ENCODE measurements around the gene PTGR2.
A peak's percentile ranks its signal among the peaks of the same experiment; 100 is the strongest.
"Not testable (repeated sequence)": the region's sequence is repeated elsewhere in the genome, so short reads cannot be mapped to it uniquely, and the experiment has no call there.

Gene PTGR2

DNA sequence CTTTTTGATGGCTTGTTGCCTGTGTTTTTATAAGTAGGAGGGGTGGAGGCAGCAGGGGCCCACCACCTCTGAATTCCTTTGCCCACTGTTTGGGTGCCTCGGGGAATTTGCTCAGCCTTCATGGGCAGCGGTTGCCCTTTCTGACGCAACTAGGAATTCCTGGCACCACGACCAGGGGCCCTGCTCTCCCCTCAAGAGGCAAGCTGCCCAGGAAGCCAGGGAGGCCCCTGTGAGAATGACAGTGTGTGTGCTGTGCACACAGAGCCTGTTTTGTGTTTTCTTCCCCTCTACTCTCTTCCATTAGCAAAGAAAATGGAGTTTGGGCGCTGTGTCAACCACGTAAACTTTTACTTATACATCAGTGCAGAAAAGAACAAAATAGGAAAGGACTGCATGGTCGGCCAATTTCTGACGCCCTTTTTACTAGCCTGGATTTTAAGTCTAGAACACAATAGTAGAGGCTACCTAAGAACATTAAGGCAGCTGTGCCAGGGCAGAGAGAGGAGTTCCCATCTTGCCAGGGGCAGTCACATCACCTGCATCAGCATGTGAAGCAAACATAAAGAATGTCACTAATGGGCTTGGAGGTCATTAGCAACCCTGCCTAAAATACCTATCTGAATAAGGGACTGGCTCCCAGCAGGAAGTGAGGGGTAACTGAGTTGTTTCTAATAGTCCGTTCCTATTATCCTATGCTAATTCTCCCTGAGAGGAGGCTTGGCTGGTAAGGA, 17.9 kb upstream of the PTGR2 start:
- DNase-seq, result no peak

DNA sequence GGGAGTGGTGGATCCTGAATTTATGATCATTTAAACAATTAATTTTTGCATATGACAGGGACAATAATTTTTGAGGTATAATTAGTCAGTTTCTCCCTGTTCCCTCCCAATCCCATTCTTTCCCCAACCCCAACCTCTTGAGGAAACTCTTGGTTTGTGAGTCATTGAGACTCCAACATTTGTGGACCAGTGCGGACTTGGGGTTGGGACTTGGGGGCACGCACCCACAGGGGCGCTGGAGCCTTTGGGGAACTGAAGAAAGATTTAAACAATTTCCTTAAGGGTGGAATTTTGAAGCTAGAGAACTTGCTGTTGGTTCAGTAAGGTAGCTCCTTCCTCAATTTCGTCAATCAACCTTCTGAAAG, 17.4 kb upstream of the PTGR2 start:
- DNase-seq, result no peak

DNA sequence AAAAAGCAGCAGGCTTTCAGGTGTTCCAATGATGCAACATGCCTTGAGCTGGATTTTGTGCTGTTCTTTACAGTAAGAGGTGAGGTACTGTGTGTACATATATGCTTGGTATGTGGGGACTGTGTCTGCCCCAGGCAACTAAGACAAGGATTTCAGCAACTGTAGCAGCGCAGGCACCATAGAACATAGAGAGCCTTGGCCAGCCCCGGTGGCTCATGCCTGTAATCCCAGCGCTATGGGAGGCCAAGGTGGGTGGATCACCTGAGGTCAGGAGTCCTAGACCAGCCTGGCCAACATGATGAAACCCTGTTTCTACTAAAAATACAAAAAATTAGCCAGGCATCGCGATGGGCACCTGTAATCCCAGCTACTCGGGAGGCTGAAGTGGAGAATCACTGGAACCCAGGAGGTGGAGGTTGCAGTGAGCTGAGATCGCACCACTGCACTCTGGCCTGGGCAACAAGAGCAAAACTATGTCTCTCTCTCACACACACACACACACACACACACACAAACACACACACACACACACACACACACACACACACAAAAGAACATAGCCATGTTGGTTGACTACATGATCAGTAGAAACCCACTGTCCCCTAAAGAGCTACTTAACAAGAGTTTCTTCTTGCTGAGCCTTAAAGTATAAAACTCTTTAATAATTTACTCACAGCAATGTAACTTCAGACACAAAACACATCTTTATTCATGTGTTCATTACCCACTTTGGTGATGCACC, 13.2 kb upstream of the PTGR2 start:
- not testable (repeated sequence) for DNase-seq

DNA sequence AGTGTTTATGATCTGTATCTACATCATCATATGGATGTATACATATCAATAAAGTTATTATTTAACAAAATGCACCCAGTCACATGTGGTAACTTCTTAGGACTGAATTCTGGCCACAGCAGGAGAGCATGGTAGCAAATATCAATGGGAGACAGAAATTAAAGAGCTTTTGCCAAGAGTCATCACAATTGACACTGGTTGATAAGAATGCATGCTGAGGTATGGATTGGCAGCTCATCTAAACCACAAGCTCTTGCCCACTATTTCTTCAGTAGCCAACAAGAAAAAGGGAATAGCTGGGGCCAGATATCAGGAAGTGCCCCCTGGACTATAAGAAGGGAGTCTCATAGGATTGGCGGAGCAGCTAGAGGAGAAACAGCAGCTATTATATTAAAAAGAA, 9.4 kb upstream of the PTGR2 start:
- DNase-seq, result no peak

DNA sequence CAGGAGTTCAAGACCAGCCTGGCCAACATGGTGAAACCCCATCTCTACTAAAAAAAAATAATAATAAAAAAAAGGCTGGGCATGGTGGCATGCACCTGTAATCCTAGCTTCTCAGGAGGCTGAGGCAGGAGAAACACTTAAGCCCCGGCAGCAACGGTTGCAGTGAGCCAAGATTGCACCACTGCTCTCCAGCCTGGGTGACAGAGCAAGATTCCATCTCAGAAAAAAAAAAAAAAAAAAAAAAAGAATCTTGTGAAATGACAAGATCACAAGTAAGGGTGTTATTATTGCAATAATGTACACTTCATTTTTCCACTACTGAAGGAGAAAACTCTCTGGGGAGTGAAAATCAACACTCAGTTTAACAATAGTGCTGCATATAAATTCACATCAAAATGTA, 8.8 kb upstream of the PTGR2 start:
- no peak for DNase-seq

DNA sequence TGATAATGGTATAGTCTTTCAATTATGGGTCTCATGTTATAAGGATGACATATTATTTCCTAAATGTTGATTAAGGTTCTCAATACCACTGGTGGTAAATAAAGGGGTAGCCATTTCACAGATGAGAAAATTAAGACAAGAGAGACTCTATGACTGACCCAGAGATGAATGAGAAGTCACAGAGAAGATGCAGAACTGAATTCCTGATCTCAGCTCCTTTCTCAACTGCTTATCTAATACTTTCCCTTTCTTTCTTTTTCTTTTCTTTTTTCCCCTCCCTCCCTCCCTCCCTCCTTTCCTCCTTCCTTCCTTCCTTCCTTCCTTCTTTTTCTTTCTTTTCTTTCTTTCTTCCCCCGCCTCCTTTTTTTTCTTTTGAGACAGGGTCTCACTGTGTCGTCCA, 8.3 kb upstream of the PTGR2 start:
- DNase-seq, result no peak

DNA sequence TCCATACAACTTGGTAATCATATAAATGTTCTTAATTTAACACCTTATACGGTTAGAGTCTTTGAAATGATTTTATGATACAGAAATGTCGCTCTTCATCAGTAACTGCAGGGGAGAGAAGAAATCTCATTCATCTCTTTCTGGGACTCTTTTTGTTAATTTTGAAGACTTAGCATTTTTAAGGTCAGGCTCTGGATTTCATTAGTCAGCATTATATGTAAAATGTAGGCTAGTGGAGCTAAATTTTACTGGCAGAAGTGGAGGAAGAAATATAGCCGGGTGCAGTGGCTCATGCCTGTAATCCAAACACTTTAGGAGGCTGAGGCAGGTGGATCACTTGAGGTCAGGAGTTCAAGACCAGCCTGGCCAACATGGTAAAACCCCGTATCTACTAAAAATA, 4.7 kb upstream of the PTGR2 start:
- DNase-seq, result no peak

DNA sequence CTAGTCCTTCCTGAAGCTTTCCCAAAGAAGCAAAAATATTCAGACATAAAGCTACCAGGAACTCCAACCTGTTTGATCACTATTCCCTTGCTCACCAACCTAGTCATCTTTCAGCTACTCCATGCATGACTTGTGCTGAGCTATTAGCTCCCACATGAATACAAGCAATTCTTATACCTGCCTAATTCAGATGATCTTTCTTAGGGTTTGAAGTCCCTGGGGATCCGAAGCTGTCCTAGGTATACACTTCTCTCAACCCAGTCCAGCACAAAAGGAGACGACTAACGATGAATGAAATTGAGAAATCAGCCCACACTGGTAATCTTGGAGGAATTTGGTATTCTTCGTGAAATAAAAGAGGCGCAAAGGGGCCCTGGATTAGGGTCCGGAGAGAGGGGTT, 631 bp upstream of the PTGR2 start:
- peak; percentile 6 for DNase-seq

DNA sequence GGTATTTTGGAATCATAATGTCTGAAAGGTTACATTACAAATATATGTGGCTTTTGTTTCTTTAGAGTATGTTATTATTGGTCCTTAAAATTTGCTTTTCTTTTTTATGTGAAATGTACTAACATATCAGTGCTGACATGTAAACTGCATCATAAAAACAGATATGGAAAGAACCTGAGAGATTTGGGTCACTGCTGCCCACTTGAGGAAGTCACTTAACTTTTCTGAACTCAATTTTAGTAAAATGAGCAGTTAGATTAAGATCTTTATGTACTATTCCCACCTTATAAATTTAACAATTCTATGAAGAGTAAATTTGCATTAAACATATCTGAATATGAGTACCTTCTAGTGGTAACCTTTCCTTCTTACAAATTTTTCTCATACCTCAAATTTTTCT, 7.5 kb downstream of the PTGR2 start:
- DNase-seq, result no peak

DNA sequence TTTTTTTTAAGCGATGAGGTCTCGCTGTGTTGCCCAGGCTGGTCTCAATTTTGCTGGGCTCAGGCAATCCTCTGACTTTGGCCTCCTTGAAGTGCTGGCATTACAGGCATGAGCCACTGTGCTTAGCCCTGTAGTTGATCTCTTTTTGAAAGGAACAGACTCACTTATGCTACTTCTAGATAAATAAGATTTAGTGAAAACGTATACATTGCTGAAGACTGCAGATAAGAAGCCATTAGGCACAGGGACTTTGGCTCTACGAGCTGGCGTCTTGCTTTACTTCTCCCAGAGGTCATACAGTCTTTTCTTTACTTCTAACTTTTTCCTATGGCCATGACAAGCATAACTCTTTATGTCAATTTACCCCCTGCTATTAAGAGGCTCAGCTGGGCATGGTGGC, 9.4 kb downstream of the PTGR2 start:
- DNase-seq, result no peak

DNA sequence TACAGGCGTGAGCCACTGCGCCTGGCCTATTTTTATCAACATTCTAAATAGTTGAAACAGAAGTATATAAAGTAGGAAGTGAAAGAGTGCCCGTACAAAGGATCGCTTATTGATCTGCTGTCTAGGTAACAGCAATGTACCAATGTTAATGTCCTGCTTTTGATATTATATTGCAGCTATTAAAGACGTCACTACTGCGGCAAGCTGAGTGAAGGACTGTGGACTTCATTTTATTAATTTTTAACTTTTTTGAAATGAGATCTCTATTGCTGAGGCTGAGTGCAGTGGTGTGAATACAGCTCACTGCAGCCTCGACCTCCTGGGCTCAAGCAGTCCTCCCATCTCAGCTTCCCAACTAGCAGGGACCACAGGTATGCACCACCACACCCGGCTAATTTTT, 10.8 kb downstream of the PTGR2 start:
- DNase-seq, result no peak

DNA sequence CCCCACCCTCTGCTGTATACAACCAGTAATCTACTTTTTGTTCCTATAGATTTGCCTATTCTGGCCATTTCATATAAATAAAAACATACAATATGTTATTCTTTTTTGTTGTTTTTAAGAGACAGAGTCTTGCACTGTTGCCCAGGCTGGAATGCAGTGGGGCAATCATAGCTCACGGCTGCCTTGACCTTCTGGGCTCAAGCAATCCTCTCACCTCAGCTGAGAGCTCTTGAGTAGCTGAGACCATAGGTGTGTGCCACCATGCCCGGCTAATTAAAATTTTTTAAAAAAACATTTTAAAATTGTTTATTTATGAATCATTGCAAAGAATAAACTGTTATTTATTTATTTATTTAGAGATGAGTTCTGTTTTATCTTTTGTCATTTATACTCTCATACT, 11.6 kb downstream of the PTGR2 start:
- DNase-seq, result no peak

DNA sequence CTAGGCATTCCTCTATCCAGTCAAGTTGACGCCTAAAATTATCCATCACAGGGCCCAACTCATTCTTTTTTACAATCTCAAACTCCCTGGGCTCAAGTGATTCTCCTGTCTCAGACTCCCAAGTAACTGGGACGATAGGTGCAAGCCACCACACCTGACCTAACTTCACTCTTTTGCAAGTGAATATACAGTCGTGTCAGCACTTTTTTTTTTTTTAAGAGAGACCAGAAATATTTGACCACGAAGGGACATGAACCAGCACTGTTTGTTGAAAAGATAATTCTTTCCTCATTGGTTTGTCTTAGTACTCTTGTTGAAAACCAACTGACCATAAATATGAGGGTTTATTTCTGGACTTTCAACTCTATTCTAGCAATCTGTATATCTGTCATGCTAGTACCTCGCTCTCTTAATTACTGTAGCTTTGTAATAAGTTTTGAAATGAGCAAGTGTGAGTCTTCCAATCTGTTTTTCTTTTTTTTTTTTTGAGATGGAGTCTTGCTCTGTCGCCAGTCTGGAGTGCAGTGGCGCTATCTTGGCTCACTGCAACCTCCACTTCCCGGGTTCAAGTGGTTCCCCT, 14.0 kb downstream of the PTGR2 start:
- DNase-seq, result no peak

DNA sequence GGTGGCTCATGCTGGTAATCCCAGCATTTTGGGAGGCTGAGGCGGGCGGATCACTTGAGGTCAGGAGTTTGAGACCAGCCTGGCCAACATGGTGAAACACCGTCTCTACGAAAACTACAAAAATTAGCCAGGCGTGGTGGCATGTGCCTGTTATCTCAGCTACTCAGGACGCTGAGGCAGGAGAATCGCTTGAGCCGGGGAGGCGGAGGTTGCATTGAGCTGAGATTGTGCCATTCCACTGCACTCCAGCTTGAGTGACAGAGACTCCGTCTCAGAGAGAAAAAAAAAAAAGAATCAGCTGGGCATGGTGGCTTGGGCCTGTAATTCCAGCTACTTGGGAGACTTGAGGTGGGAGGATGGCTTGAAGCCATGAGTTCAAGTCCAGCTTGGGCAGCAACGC, 18.1 kb downstream of the PTGR2 start:
- DNase-seq, result not testable (repeated sequence)

DNA sequence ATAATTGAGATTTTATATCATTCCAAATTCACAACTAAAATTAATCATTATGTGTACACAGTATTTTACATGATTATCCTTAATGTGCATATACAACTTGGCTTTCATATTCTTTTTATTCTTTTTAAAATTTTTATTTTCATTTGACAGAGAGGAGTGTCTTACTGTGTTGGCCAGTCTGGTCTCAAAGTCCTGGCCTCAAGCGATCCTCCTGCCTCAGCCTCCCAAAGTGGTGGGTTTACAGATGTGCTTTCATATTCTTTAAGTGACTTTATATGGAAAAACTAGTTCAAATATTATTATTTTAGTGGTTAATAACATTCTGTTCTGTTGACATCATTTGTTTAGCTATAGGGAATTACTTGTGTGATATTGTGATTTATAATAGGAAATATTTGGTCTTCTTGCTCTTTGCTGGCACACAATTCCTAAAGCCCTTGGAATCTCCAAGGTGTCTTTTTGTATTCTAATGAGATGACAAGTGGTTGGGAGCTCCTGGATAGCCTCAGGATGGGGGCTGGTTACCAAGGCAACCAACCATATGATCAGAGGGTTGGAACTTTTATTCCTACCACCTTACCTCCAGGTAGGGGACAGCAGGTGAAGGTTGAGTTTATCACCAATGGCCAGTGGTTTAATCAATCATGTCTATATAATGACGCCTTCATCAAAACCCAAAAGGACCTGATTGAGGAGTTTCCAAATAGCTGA, 19.0 kb downstream of the PTGR2 start:
- DNase-seq, result no peak

DNA sequence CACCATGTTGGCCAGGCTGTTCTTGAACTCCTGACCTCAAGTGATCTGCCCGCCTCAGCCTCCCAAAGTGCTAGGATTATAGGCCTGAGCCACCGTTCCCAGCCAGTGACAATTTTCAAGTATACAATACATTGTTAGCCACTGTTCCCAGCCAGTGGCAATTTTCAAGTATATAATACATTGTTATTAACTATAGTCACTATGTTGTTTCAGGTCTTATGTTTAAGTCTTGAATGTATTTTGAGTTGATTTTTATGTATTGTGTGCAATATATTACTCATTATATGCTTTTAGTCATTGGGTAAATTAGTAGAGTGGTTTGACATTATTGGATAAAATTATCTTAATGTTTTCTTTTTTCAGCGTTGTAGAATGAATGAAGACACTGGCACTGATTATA, 22.0 kb downstream of the PTGR2 start:
- no peak for DNase-seq

DNA sequence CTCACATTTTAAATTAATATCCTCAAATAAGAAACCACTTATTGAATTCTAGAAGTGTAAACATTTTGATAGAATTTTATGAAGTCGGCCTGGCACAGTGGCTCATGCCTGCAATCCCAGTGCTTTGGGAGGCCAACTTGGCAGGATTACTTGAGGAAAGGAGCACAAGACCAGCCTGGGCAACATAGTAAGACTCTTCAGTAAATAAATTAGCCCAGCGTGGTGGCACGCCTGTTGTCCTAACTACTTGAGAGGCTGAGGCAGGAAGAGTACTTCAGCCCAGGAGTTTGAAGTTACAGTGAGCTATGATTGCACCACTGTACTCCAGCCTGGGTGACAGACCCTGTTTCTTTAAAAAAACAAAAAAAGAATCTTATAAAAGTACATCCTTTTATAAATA, 26.2 kb downstream of the PTGR2 start:
- DNase-seq, result no peak

DNA sequence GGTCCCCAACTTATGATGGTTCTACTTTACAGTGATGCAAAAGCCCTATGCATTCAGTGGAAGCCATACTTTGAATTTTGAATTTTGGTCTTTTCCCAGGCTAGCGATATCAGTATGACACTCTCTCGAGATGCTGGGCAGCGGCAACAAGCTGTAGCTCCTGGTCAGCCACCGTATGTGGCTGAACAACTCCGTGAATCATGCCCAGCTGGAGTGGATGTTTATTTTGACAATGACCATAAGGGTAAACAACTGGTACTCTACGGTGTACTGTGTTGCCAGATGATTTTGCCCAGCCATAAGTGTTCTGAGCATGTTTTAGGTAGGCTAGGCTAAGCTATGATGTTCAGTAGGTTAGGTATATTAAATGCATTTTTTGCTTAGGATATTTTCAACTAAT, 26.8 kb downstream of the PTGR2 start:
- no peak for DNase-seq

DNA sequence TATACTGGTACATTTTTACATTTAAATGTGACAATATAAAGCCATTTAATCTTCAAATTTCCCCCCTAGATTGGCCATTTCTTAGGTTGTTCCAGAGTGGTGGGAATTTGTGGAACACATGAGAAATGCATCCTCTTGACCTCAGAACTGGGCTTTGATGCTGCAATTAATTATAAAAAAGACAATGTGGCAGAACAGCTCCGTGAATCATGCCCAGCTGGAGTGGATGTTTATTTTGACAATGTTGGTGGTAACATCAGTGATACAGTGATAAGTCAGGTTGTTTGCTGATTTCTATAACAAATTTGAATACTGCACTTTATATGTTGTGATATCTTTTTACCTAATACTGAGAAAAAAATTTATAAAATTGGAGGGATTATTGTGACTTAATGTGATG, 27.4 kb downstream of the PTGR2 start:
- no peak for DNase-seq

DNA sequence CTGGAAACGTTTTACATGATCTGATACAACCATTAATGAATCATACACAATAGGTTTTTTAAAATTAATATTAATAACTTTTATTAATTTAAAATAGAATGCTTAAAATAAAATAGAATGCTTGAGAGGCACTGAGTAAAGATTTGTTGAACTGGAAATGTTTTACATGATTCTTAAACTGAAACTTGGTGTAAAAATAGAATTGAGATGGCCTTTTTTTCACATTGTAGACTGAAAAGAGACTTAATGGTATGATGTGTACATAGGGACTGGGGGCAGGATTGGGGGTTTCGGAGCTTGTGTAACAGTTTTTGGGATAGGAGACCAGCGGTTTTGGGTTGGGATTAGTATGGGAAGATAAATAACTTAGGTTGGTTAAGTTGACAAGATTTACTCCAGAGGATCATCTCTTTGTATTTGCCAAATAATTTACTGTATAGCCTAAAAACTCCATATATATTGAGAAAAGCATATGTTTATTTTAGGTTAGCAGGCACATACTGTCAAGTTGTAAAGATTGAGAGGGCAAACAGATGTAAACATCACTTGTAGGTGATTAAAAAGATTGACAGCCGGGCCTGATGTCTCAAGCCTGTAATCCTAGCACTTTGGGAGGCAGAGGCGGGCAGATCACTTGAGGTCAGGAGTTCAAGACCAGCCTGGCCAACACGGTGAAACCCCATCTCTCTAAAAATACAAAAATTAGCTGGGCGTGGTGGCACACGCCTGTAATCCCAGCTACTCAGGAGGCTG, 33.0 kb downstream of the PTGR2 start:
- DNase-seq, result no peak

DNA sequence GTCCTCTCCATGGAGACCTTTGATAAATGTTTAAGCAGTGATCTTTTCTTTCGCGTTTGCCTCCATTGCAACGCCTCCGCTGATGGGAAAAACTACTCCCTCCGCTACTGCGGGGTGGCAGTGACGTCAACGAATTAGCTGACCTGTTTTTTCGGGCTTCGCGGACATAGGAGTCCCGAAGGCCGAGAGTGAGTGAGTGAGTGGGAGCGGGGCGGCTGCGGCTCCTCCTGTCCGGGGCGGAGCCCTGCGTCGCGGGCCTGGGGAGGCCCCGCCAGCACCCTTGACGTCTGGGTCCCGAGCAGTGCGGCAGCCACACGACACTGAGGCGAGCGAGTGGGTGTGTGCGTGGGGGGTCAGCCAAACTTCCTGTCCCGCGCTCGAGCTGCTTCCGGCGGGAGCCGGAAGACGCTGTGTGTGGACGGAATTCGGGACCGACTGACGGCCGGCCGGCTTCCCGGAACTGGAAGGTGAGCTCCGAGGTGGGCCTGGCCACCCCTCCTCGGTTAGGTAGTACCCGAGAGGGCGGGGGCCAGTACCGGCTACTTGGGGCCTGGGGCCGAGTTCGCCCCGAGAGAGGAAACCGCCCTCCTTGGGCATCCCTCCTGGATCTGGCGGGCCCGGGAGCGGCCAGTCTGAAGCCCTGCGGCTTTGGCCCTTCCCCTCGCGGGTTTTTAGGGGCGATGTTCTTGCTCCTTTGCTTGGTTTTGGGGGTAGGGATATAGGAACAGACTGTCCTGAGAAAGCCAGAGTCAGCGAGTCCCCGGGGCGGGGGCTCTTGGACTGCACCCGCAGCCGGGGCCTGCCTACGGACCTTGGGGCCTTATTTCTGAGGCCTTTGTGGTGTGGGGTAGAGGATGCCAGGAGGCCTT, 35.1 kb downstream of the PTGR2 start, which contains the start of gene ZNF410:
Gene ZNF410 (plus strand): TSS at position 411 of the 869 bp plus-strand sequence. CDS start 5,317 bp downstream, outside the sequence.
- peak; percentile 88 for DNase-seq

DNA sequence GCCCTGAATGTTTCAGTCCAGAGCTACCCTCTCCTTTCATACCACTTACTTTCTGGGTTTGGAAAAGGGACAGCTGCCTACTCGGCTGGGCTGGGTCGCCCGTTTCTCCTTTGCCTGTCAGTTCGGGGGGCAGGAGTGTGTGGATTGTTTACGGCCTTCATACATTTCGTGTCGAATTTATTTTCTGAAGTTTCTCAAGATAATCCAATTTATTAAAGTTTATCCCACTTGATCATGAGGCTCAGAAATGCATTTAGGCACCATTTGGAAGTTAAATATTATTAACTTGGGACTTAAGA, 35.6 kb downstream of the PTGR2 start:
- peak; percentile 10 for DNase-seq
